Activated CD8-positive, alpha-beta memory T cell treated with anti-CD3 and anti-CD28 coated beads, Interleukin-2, amount 50 U/mL, for 24 hours (primary cell): Measurements from ENCODE around the gene PTPN1.
"Not testable (repeated sequence)": the region's sequence is repeated elsewhere in the genome, so short reads cannot be mapped to it uniquely, and the experiment has no call there.

Experiments used
- DNase-seq: peaks from one replicate; pipeline ENCODE4 v3.0.0-alpha.2; 2020; ENCODE audit errors: extremely low read depth

PTPN1 gene

GRCh38 chr20:50591233-50591852 is 81.2 kb downstream of the PTPN1 start:
- no peak for DNase-seq

- no peak for DNase-seq
Measured at GRCh38 chr20:50592282-50593004, 82.3 kb downstream of the PTPN1 start.

DNA sequence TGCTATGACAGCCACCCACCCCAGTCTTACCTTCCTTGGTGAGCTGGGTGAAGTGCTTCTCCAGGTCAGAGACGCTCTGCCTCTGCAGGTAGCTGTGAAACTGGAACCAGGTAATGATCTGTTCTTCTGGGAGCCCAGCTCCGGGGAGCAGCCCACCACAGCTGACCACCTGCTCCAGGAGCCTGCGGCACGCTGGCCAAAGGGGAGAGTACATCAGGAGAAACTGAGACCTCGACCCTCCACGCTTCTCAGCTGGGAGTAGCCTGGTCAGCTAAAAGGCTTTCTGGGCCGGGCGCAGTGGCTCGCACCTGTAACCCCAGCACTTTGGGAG is 82.8 kb downstream of the PTPN1 start:
- DNase-seq = no peak

DNA sequence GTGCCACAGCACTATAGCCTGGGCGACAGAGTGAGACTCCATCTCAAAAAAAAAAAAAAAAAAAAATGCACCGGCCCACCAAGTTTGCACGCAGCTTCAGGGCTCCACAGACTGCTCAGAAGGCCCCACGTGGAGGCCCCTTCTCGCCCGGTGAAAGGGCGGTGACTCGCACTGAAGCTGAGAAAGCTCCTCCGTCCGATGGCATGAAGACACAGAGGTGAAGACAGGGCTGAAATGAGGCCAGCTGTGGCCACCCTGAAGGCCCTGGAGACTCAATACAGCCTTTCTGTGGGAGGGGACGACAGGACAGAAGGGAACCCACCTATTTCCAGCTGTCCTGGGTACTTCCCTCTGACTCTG is 84.0 kb downstream of the PTPN1 start:
- DNase-seq = no peak

DNA sequence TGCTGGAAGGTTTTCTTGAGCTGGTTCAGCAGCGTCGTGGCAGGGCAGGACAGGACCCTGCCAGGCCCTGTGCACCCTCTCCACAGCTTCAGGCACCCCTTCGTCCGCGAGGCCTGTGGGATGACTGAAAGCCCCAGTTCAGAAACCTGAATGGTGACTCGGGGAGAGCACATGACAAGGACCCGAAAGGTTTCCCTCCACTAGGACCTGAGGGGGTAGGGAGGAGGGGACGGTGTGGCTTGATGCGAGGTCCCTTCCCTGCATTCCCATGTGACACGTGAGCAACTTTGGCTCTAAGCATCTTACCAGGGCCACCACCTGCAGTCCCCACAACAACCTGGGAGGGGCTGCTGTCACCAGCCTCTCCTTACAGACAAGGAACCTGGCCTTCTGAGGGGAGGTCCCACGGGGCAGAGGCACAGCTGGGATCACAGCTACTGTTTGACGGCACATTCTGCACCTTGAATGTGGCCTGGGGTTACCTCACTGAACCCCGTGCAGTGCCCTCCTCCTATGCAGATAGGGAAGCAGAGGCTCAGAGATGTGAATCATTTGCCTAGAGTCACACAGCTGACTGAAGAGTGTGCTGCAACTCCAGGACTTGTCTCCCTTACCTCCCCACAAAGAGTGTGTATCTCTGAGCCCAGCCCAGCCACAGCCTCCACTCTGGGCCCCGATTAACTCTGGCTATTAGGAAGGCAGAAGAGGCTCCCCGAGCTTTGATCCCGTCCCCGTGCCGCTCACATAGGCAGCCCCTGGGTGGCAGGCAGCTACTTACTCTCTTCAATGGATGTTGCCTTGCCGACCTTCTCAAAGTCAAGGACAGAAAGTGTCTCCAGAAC is 84.6 kb downstream of the PTPN1 start:
- no peak for DNase-seq

GRCh38 chr20:50595433-50595895 is 85.3 kb downstream of the PTPN1 start:
- DNase-seq = no peak

DNA sequence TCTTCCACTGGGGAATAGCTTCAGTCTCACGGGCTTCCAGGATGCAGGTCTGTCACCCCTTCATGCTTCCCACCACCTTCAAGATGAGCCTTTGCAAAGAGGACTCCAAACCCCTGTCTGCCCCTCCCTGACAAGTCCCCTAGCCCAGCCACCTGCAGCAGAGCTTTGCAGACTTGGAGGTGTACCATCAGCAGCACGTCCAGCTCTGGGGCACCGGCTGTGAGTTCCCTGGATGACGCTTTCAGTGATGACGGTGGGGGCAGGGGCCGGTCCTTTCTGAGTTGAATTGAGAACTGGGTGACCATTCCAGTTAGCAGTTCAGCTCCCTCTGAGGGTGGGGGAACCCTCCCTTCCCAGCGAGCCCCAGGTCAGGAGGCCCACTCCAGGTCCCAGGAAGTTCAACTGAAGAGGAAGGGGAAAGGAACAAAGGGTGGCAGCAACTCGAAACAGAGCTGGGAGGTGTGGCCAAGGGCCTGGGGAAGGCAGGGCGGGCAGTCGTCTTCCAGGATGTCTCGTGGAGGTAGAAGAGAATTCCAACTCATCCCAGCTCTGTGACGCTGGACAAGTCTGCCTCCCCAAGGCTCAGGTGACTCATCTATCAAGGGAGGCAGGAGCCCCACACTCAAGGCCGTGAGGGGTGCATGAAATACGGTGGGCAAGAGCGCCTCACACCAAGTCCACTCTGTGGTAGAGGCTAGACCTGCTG is 86.0 kb downstream of the PTPN1 start:
- DNase-seq = no peak

- no peak for DNase-seq
Measured at GRCh38 chr20:50596694-50597021, 86.5 kb downstream of the PTPN1 start.

DNA sequence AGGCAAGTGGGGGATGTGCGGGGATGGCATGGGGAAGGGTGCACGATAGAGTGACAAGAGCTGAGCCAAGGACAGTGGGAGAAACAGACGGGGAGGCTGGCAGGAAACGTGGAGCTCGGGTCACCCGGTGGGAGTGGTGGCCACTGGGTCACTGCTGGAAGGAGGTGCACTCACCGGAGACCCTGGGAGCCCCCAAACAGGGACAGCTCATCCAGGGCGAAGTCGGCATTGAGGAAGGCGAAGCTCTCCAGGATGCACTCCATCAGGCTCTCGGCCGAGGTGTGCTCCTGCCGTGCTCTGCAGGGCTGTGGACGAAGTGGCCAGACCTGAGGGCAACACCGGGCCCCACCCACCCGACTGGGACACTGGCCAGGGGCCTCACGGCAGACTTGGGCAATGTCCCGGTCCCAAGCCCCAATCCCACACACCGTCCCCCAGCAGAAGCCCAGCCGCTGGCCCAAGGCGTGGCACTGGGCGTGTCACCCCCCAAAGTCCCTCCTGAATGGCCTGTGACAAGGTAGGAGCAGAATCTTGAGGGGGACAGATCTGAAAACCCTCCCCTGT is 87.3 kb downstream of the PTPN1 start:
- no peak for DNase-seq

DNA sequence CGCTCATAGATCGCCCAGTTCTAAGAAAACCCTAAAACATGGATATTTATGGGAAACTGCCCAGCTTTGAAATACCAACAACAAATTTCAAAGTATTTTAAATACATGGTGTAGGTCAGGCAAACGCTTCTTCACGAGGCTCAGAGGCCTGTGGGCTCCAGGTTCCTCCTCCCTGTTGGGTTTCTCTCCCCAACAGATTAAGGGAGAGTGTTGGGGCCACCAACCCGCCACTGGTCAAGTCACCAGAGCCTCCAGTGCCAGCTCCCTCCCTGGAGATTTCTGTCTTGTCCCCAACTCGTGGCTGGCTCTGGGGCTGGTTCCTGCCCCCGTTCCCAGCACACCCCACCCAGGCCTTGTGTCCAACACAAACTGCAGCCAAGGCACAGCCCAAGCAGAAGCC is 87.9 kb downstream of the PTPN1 start:
- no peak for DNase-seq

- DNase-seq = not testable (repeated sequence)
Measured at GRCh38 chr20:50598768-50599167, 88.6 kb downstream of the PTPN1 start.

DNA sequence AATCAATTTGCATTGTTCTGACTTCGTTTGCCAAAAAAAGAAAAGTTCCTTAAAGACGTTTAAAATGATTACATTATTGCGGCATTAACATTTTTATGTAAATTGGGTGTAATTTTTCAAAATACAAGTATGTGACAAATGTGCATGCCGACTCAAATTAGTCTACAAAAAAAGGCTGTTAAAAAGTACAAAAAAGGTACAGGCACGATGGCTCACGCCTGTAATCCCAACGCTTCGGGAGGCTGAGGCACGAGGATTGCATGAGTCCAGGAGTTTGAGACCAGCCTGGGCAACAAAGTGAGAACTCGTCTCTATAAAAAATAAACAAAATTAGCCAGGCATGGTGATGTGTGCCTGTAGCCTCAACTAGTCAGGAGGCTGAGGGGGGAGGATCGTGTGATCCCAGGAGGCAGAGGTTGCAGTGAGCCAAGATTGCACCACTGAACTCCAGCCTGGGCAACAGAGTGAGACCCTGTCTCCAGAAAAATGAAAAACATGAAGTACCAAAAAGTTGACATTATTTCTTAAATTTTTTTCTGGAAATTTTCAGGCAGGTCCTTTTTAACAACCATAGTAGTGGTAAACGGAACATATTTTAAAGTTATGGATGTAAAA is 90.2 kb downstream of the PTPN1 start:
- no peak for DNase-seq

- DNase-seq = no peak
Measured at GRCh38 chr20:50601511-50602431, 91.6 kb downstream of the PTPN1 start.

DNA sequence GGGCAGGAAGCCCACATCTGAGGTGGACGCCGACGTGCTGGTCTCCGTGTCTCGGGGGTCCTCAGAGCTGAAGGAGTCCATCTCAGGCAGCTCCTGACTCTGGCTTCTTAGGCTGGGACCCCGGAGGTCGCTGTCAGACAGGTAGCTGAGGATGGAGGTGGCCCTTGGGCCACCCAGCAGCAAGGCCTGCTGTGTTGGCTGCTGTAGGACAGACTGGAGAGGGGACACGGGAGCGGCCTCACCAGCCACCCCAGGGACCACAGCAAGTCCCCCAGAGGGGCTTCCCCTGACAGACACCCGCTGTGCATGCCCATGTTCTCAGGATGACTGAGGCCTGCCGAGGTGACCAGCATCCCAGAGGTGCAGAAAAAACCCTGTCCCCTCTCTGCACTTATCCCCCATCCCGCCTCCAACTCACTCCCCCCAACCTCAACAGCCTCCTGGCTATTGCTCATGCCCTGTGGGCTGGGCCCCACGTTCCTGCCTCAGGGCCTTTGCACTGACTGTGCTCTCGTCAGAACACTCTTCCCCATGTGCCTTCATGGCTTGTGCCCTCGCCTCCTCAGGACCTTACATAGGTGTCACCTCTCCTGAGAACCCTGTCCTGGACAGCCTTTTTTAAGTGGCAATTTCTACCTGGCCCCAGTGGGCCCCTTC is 92.4 kb downstream of the PTPN1 start:
- DNase-seq = no peak

- no peak for DNase-seq
Measured at GRCh38 chr20:50604451-50604850, 94.3 kb downstream of the PTPN1 start.

GRCh38 chr20:50605136-50605535 is 95.0 kb downstream of the PTPN1 start:
- no peak for DNase-seq

- no peak for DNase-seq
Measured at GRCh38 chr20:50607436-50607835, 97.3 kb downstream of the PTPN1 start.

DNA sequence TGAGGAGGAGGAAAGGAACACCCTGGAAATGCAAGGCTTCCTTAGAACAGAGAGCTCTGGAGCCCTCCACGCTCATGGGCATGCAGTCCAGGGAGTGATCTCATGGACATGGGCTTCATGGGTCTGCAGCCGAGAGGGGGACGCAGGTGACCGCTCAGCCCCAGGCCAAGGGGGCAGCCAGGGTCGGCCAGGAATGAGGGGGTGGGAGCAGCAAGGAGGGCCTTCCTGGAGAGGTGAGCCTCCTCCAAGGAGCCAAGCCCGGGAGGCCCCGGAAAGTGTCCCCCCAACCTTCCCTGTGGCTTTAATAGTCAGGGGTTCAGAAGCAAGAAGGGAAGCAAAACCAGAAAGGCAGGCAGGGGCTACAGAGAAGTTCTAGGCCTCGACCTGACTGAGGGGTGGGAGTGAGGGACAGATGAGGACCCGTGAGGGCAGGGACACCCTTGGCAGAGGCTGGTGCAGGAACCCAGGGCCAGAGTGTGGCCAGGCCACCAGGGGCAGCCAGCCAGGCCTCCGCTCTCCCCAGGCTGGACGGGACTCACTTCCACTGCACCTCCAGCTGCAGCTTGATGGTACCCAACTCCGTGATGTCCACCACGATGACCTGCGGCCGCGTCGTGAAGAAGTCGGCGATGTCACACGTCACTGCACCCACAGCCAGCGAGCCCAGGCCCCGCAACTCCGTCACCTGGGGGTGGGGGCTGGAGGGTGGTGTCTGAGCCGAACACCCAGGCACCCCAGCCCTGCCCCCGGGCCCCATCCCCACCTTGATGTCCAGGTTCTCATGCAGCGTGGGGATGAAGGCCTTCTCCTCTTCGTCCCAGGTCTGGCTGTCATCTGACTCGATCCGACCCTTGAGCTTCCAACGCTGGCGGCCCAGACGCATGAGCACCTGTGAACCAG is 97.9 kb downstream of the PTPN1 start:
- no peak for DNase-seq

DNA sequence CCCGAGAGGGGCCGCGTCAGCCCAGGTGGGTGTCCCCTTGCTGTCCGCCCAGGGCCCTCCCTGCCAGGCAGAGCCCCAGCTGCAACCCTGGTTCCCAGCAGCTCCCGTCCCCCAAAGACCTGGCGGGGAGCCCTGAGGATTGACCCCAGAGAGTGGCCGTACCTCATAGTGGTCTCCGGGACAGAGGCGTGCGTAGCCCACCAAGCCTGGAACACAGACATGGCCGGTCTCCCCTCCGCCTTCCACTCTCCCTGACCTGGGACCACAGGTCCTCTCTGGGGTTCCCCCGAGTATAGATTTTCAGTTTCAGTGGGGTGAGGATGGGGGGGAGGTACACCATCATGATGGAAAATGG is 98.5 kb downstream of the PTPN1 start:
- no peak for DNase-seq
